ENCODE measurements around the gene PPP1R37. TPM values are rescaled to one million over a fixed set of nuclear protein-coding genes. Genes with fewer than 3 reads are reported as not detected.

Gene PPP1R37
- polyA plus RNA-seq, 3 donors = 0.10 to 11.8 (median 0.22) TPM

DNA sequence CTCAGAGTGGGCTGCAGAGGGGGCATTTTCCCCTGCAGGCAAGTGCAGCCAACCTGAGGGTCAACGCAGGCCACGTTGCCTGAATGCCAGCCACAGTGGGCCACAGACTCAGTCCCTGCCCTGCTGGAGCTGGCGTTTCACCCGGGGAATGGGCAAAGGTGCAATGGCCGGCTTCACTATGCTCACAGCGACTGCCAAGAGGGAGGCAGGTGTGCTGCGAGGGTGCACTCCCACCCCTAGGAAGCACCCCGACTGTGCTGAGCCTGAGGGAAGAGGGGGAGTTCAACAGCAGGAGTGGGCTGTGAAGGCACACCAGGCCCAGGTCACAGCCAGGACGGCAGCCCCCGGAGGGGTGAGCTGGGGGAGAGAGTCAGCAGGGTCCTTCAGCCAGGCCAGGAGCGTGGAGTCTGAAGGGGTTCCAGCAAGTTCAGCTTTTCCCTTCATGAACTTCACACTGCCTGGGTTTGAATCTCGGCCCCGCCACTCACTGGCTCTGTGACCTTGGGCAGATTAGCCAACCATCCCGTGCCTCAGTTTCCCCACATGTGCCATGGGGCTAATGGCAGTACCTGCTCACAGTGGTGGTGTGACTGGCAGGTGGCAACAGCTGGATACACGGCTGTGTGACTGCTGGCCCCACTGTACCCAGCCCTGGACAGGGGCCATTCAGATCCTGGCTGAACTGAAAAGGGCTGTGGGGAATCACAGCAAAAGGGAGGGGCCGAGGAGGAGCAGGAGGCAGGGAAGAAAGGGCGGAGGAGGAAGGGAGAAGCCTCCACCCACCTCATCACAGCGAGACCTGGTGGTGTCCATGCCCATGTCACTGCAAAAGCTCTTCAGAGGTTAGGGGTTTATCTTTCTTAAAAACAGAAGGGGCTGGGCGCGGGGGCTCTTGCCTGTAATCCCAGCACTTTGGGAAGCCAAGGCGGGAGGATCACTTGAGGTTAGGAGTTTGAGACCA, 77.4 kb downstream of the PPP1R37 start:
- Histone ChIP-seq H3K79me2 (ENCODE audit: insufficient read depth, low read length) (no peaks in the 10 kb centered on the region), H4K20me1 (ENCODE audit: insufficient read depth, low read length) (no peaks in the 10 kb centered on the region), H3K4me3 (replicated peaks in 1 of 3; ENCODE audit: low read depth in 2 of 3, low read length in 3 of 3) (no peak overlapping the region), H3K36me3 (replicated peaks in 1 of 2; ENCODE audit: control insufficient read depth in 1 of 2, insufficient read depth in 2 of 2, low read length in 2 of 2) (no peaks in the 10 kb centered on the region), H3K4me1 (ENCODE audit: control insufficient read depth in 1 of 2, insufficient read depth in 2 of 2, low read length in 2 of 2) (peaks cover 0 to 3% of the 10 kb centered on the region in 2 donors), H2AFZ (ENCODE audit: insufficient read depth, low read depth, low read length, poor library complexity, severe bottlenecking) (no peak overlapping the region), H3K9ac (ENCODE audit: insufficient read depth, low read length, poor library complexity, severe bottlenecking) (no peak overlapping the region), H3K27ac (ENCODE audit: low read depth in 1 of 2, low read length in 2 of 2) (no peak overlapping the region), H3K4me2 (replicated peaks; ENCODE audit: extremely low read depth, low read length, poor library complexity, severe bottlenecking) (no peak overlapping the region), H3K9me3 (replicated peaks in 1 of 2; ENCODE audit: control insufficient read depth in 1 of 2, insufficient read depth in 1 of 2, low read length in 2 of 2) (no peaks in the 10 kb centered on the region), H3K27me3 (ENCODE audit: control insufficient read depth in 2 of 2, insufficient read depth in 2 of 2, low read length in 2 of 2) (no peaks in the 10 kb centered on the region)
- over 99% methylated on average over 14 of the region's 21 CpGs for WGBS (ENCODE audit: insufficient coverage)
- Mint-ChIP-seq H3K4me1 (peaks cover 26% of the 10 kb centered on the region), H3K27me3 (ENCODE audit: low read depth in 3 of 3) (peaks cover 1 to 2% (median 1%) of the 10 kb centered on the region in 3 donors), H3K36me3 (peaks cover 0 to 3% of the 10 kb centered on the region in 2 donors), H3K9me3 (no peaks in the 10 kb centered on the region), H3K27ac (no peak overlapping the region), H3K4me3 (no peak overlapping the region)
- intact Hi-C loops (cut with micrococcal nuclease) = no loop called here
- TF ChIP-seq, protein P1, sequence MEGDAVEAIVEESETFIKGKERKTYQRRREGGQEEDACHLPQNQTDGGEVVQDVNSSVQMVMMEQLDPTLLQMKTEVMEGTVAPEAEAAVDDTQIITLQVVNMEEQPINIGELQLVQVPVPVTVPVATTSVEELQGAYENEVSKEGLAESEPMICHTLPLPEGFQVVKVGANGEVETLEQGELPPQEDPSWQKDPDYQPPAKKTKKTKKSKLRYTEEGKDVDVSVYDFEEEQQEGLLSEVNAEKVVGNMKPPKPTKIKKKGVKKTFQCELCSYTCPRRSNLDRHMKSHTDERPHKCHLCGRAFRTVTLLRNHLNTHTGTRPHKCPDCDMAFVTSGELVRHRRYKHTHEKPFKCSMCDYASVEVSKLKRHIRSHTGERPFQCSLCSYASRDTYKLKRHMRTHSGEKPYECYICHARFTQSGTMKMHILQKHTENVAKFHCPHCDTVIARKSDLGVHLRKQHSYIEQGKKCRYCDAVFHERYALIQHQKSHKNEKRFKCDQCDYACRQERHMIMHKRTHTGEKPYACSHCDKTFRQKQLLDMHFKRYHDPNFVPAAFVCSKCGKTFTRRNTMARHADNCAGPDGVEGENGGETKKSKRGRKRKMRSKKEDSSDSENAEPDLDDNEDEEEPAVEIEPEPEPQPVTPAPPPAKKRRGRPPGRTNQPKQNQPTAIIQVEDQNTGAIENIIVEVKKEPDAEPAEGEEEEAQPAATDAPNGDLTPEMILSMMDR (IDR thresholded peaks at IDR 0.05) = no peak
- no peak for DNase-seq

DNA sequence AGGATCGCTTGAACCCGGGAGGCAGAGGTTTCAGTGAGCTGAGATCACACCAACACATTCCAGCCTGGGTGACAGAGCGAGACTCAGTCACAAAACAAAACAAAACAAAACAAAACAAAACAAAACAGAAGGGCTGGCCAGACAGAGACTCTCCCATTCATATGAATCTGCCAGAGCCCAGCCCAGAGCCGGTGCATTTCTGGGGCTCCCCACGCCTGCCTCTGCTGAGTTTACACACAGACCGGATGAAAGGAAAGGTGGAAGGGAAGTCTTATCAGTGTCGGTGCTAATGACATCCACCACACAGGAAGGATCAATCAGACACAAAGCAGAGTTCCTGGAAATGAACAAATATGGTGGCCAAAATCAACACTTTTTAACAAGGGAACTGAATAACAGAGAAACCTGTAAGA, 78.2 kb downstream of the PPP1R37 start:
- H3K27me3 Mint-ChIP-seq (ENCODE audit: low read depth in 3 of 3) = peaks cover 0 to 2% (median 1%) of the 10 kb centered on the region in 3 donors
- H3K9me3 Mint-ChIP-seq = no peaks in the 10 kb centered on the region
- H3K79me2 ChIP-seq (ENCODE audit: insufficient read depth, low read length) = no peaks in the 10 kb centered on the region
- WGBS (ENCODE audit: insufficient coverage) = 86% methylated on average over 3 of the region's 7 CpGs
- H3K36me3 ChIP-seq (replicated peaks in 1 of 2; ENCODE audit: control insufficient read depth in 1 of 2, insufficient read depth in 2 of 2, low read length in 2 of 2) = no peaks in the 10 kb centered on the region
- no peak overlapping the region for H3K4me2 ChIP-seq (replicated peaks; ENCODE audit: extremely low read depth, low read length, poor library complexity, severe bottlenecking)
- no peak overlapping the region for H3K4me3 ChIP-seq (replicated peaks in 1 of 3; ENCODE audit: low read depth in 2 of 3, low read length in 3 of 3)
- TF ChIP-seq, protein P1 (IDR thresholded peaks at IDR 0.05) = no peak
- no peak overlapping the region for H3K27ac ChIP-seq (ENCODE audit: low read depth in 1 of 2, low read length in 2 of 2)
- H3K27ac Mint-ChIP-seq = peak overlapping the region in 1 of 7 donors; percentile 4
- H3K9ac ChIP-seq (ENCODE audit: insufficient read depth, low read length, poor library complexity, severe bottlenecking) = no peak overlapping the region
- H3K9me3 ChIP-seq (replicated peaks in 1 of 2; ENCODE audit: control insufficient read depth in 1 of 2, insufficient read depth in 1 of 2, low read length in 2 of 2) = no peaks in the 10 kb centered on the region
- no peak overlapping the region for H2AFZ ChIP-seq (ENCODE audit: insufficient read depth, low read depth, low read length, poor library complexity, severe bottlenecking)
- no peak overlapping the region for H3K4me3 Mint-ChIP-seq
- H4K20me1 ChIP-seq (ENCODE audit: insufficient read depth, low read length) = no peaks in the 10 kb centered on the region
- H3K36me3 Mint-ChIP-seq = peaks cover 0 to 3% of the 10 kb centered on the region in 2 donors
- DNase-seq = no peak
- intact Hi-C loops (cut with micrococcal nuclease) = no loop called here
- peaks cover 30% of the 10 kb centered on the region for H3K4me1 Mint-ChIP-seq
- H3K4me1 ChIP-seq (ENCODE audit: control insufficient read depth in 1 of 2, insufficient read depth in 2 of 2, low read length in 2 of 2) = peaks cover 8% of the 10 kb centered on the region in 2 donors
- no peaks in the 10 kb centered on the region for H3K27me3 ChIP-seq (ENCODE audit: control insufficient read depth in 2 of 2, insufficient read depth in 2 of 2, low read length in 2 of 2)
